OCI-LY3 (cell line): ENCODE data around the gene MMGT1.
"Not testable (repeated sequence)": the region's sequence is repeated elsewhere in the genome, so short reads cannot be mapped to it uniquely, and the experiment has no call there.

Experiments
- H2AFZ ChIP-seq: fragments of 200-600, 300-600 bp; shearing (Covaris generic); 2 replicates; pipeline ENCODE4 v1.6.0; 2014; ENCODE audit warnings: antibody characterized with exemption, low read depth, low read length
- H3K27ac ChIP-seq: fragments of 200-600, 300-600 bp; sonication (generic); 2 replicates; pipeline ENCODE4 v1.5.1; 2014; ENCODE audit warnings: mild to moderate bottlenecking, low read length, moderate library complexity, mixed read lengths
- H3K27me3 ChIP-seq: fragments of 200-600, 300-600 bp; sonication (generic); 2 replicates; pipeline ENCODE4 v1.6.1; 2014; ENCODE audit warnings: low read depth, low read length, mixed read lengths
- H3K36me3 ChIP-seq: fragments of 200-600, 300-600 bp; sonication (generic); replicated peaks from 2 replicates; pipeline ENCODE3; 2014; ENCODE audit warnings: low read depth, low read length, mixed read lengths
- H3K4me1 ChIP-seq: fragments of 300-600, 200-600 bp; sonication (generic); 2 replicates; pipeline ENCODE4 v1.6.1; 2014; ENCODE audit warnings: low read length, mixed read lengths
- H3K4me2 ChIP-seq: fragments of 200-600, 300-600 bp; sonication (generic); 2 replicates; pipeline ENCODE4 v1.6.1; 2014; ENCODE audit warnings: low read length, mixed read lengths
- H3K4me3 ChIP-seq: fragments of 300-600, 200-600 bp; sonication (generic); 2 replicates; pipeline ENCODE4 v1.5.1; 2014; ENCODE audit warnings: antibody characterized with exemption, mild to moderate bottlenecking, low read length, moderate library complexity
- H3K79me2 ChIP-seq: fragments of 300-600, 200-600 bp; shearing (Covaris generic); 2 replicates; pipeline ENCODE4 v1.6.1; 2014; ENCODE audit warnings: mild to moderate bottlenecking, low read length, mixed read lengths
- H3K9ac ChIP-seq: fragments of 300-600, 200-600 bp; shearing (Covaris generic); 2 replicates; pipeline ENCODE4 v1.6.0; 2014; ENCODE audit warnings: mild to moderate bottlenecking, low read length, moderate library complexity
- H3K9me3 ChIP-seq: fragments of 200-600, 300-600 bp; shearing (Covaris generic); 2 replicates; pipeline ENCODE4 v1.6.1; 2014; ENCODE audit warnings: low read length, mixed read lengths; ENCODE audit not compliant: insufficient read depth
- H4K20me1 ChIP-seq: fragments of 200-600, 300-600 bp; sonication (generic); 2 replicates; pipeline ENCODE4 v1.6.1; 2016; ENCODE audit warnings: low read length, mixed read lengths; ENCODE audit not compliant: insufficient read depth
- EZH2phosphoT487 ChIP-seq: fragments of 200-600 bp; shearing (Covaris generic); IDR thresholded peaks from 2 replicates; pipeline ENCODE4 v1.6.1; 2018; ENCODE audit warnings: antibody characterized with exemption, mixed run types, low read depth
- TF ChIP-seq, protein P1 (sequence below): fragments of 200-600, 300-600 bp; sonication (generic); IDR thresholded peaks from 2 replicates; pipeline ENCODE4 v1.5.1; 2014; ENCODE audit warnings: antibody characterized with exemption, low read length, low read depth

MMGT1 gene

GRCh38 chrX:135931644-135932487 is 41.9 kb downstream of the MMGT1 start:
- Histone ChIP-seq H3K4me1 (no peaks in the 10 kb centered on the region), H3K36me3 (no peaks in the 10 kb centered on the region), H3K9me3 (no peaks in the 10 kb centered on the region), H3K4me2 (0 out of 2 replicates have a peak overlapping the region, but pooled peaks have one; percentile 11), H3K27ac (no peak overlapping the region), H3K9ac (no peak overlapping the region), H3K27me3 (no peaks in the 10 kb centered on the region), H4K20me1 (no peaks in the 10 kb centered on the region), H2AFZ (no peak overlapping the region), H3K4me3 (no peak overlapping the region), H3K79me2 (no peaks in the 10 kb centered on the region)
- TF ChIP-seq, protein P1, sequence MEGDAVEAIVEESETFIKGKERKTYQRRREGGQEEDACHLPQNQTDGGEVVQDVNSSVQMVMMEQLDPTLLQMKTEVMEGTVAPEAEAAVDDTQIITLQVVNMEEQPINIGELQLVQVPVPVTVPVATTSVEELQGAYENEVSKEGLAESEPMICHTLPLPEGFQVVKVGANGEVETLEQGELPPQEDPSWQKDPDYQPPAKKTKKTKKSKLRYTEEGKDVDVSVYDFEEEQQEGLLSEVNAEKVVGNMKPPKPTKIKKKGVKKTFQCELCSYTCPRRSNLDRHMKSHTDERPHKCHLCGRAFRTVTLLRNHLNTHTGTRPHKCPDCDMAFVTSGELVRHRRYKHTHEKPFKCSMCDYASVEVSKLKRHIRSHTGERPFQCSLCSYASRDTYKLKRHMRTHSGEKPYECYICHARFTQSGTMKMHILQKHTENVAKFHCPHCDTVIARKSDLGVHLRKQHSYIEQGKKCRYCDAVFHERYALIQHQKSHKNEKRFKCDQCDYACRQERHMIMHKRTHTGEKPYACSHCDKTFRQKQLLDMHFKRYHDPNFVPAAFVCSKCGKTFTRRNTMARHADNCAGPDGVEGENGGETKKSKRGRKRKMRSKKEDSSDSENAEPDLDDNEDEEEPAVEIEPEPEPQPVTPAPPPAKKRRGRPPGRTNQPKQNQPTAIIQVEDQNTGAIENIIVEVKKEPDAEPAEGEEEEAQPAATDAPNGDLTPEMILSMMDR, result peak; percentile 48
- no peak for TF ChIP-seq EZH2phosphoT487

GRCh38 chrX:135927897-135928296 is 45.9 kb downstream of the MMGT1 start:
- H3K27ac ChIP-seq, result no peak overlapping the region
- H3K79me2 ChIP-seq, result no peaks in the 10 kb centered on the region
- H3K27me3 ChIP-seq, result no peaks in the 10 kb centered on the region
- no peaks in the 10 kb centered on the region for H4K20me1 ChIP-seq
- H3K36me3 ChIP-seq, result no peaks in the 10 kb centered on the region
- no peak overlapping the region for H3K4me2 ChIP-seq
- TF ChIP-seq EZH2phosphoT487, result no peak
- TF ChIP-seq, protein P1, result no peak
- H3K9me3 ChIP-seq, result no peaks in the 10 kb centered on the region
- no peaks in the 10 kb centered on the region for H3K4me1 ChIP-seq
- H3K9ac ChIP-seq, result no peak overlapping the region
- H2AFZ ChIP-seq, result no peak overlapping the region
- H3K4me3 ChIP-seq, result no peak overlapping the region

DNA sequence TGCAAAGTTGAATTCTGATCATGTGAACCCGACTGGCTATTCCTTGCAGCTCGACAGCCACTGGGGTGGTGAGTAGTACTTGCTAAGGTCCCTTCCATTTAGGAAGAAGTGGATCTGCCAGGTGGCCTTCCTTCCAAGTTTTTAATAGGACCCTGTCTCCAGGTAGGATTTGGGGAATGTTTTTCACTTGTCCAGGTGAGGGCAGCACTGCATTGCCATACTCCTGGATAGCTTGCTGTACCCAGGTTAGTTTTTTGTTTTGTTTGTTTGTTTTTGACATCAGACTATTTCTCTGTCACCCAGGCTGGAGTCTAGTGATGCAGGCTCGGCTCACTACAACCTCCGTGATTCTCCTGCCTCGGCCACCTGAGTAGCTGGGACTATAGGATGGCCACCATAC is 50.4 kb downstream of the MMGT1 start:
- H3K4me1 ChIP-seq, result no peaks in the 10 kb centered on the region
- H3K4me3 ChIP-seq, result no peak overlapping the region
- no peak overlapping the region for H2AFZ ChIP-seq
- no peak overlapping the region for H3K4me2 ChIP-seq
- TF ChIP-seq EZH2phosphoT487, result no peak
- TF ChIP-seq, protein P1, result peak; percentile 45
- H3K9me3 ChIP-seq, result no peaks in the 10 kb centered on the region
- H3K27ac ChIP-seq, result no peak overlapping the region
- no peaks in the 10 kb centered on the region for H4K20me1 ChIP-seq
- H3K27me3 ChIP-seq, result no peaks in the 10 kb centered on the region
- H3K36me3 ChIP-seq, result no peaks in the 10 kb centered on the region
- H3K9ac ChIP-seq, result no peak overlapping the region
- H3K79me2 ChIP-seq, result no peaks in the 10 kb centered on the region

DNA sequence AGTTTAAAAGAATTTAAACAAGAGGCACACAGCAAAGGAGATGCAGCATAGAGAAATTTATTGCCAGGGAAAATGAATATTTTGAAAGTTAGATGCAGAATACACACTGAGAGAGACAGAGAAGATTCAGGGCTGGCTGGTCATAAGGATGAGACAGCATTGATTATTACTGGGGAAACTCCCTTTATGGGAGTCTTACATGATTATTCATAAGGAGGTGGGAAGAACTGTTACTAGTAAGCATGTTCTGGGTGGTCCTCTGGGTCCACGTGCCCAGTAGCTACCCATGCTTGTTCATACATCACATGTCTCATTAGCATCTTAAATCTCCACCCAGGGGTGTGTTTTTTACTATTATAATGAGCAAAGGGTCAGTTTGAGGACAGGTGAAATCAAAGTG is 53.3 kb downstream of the MMGT1 start:
- H3K9ac ChIP-seq, H2AFZ ChIP-seq, H3K4me2 ChIP-seq, H3K4me1 ChIP-seq, H4K20me1 ChIP-seq, H3K4me3 ChIP-seq, H3K27me3 ChIP-seq, H3K36me3 ChIP-seq, H3K79me2 ChIP-seq, H3K27ac ChIP-seq, H3K9me3 ChIP-seq: not testable (repeated sequence)
